Mesothelial cell of epicardium (in vitro differentiated cells): Measurements from ENCODE around the gene RHBDD1. TPM values are rescaled to one million over a fixed set of nuclear protein-coding genes. Genes with fewer than 3 reads are reported as not detected.

ENCODE experiments used
- DNase-seq, 2 experiments: peaks; one replicate each; pipeline ENCODE4 v3.0.0; 2021; ENCODE audit warnings: low spot score in 2 of 2; ENCODE audit not compliant: unreplicated experiment in 2 of 2
- H3K27ac Mint-ChIP-seq: 2 replicates; pipeline ENCODE4 v1.8.0; 2021; ENCODE audit warnings: mixed read lengths
- H3K27me3 Mint-ChIP-seq: 2 replicates; pipeline ENCODE4 v1.8.0; 2021; ENCODE audit warnings: low read depth, mixed read lengths
- H3K36me3 Mint-ChIP-seq: 2 replicates; pipeline ENCODE4 v1.8.0; 2021; ENCODE audit warnings: mixed read lengths
- H3K4me1 Mint-ChIP-seq: 2 replicates; pipeline ENCODE4 v1.8.0; 2021; ENCODE audit warnings: mixed read lengths
- H3K4me3 Mint-ChIP-seq: 2 replicates; pipeline ENCODE4 v1.8.0; 2021; ENCODE audit warnings: mild to moderate bottlenecking, moderate library complexity, mixed read lengths
- H3K9me3 Mint-ChIP-seq: 2 replicates; pipeline ENCODE4 v1.8.0; 2021; ENCODE audit warnings: mixed read lengths
- total RNA-seq: library from RNA; stranded (reverse); gene quantifications from 3 replicates; pipeline ENCODE4 v1.2.1, GENCODE V29; 2021
- TF ChIP-seq, protein P1 (sequence below): fragments of 200-600 bp; sonication (generic); IDR thresholded peaks from one replicate; pipeline ENCODE4 v1.5.0; 2021; ENCODE audit warnings: antibody characterized with exemption; ENCODE audit not compliant: unreplicated experiment

The RHBDD1 gene
- total RNA-seq, 1 donor from 2014 or later = 42.2 TPM

GRCh38 chr2:227036527-227036926, 200.7 kb downstream of the RHBDD1 start:
- H3K4me1 Mint-ChIP-seq = peaks cover 23% of the 10 kb centered on the region
- no peak overlapping the region for H3K4me3 Mint-ChIP-seq
- H3K9me3 Mint-ChIP-seq = no peaks in the 10 kb centered on the region
- TF ChIP-seq, protein P1, sequence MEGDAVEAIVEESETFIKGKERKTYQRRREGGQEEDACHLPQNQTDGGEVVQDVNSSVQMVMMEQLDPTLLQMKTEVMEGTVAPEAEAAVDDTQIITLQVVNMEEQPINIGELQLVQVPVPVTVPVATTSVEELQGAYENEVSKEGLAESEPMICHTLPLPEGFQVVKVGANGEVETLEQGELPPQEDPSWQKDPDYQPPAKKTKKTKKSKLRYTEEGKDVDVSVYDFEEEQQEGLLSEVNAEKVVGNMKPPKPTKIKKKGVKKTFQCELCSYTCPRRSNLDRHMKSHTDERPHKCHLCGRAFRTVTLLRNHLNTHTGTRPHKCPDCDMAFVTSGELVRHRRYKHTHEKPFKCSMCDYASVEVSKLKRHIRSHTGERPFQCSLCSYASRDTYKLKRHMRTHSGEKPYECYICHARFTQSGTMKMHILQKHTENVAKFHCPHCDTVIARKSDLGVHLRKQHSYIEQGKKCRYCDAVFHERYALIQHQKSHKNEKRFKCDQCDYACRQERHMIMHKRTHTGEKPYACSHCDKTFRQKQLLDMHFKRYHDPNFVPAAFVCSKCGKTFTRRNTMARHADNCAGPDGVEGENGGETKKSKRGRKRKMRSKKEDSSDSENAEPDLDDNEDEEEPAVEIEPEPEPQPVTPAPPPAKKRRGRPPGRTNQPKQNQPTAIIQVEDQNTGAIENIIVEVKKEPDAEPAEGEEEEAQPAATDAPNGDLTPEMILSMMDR = no peak
- H3K27ac Mint-ChIP-seq = no peak overlapping the region
- H3K27me3 Mint-ChIP-seq = no peaks in the 10 kb centered on the region
- no peak for DNase-seq
- H3K36me3 Mint-ChIP-seq = no peaks in the 10 kb centered on the region

- no peak for DNase-seq
- no peak overlapping the region for H3K27ac Mint-ChIP-seq
- no peaks in the 10 kb centered on the region for H3K9me3 Mint-ChIP-seq
- no peak overlapping the region for H3K4me3 Mint-ChIP-seq
- no peaks in the 10 kb centered on the region for H3K27me3 Mint-ChIP-seq
- peaks cover 18% of the 10 kb centered on the region for H3K4me1 Mint-ChIP-seq
- TF ChIP-seq, protein P1 = no peak
- H3K36me3 Mint-ChIP-seq = no peaks in the 10 kb centered on the region
Measured at GRCh38 chr2:227038550-227039189, 202.8 kb downstream of the RHBDD1 start.

- TF ChIP-seq, protein P1 = no peak
- no peak overlapping the region for H3K27ac Mint-ChIP-seq
- no peak overlapping the region for H3K4me3 Mint-ChIP-seq
- no peaks in the 10 kb centered on the region for H3K36me3 Mint-ChIP-seq
- no peak for DNase-seq
- no peaks in the 10 kb centered on the region for H3K4me1 Mint-ChIP-seq
- H3K9me3 Mint-ChIP-seq = peaks cover 4% of the 10 kb centered on the region
- H3K27me3 Mint-ChIP-seq = no peaks in the 10 kb centered on the region
Measured at GRCh38 chr2:227043981-227044380, 208.1 kb downstream of the RHBDD1 start.

Other genes with a start within 250 kb of the RHBDD1 start
- gene IRS1, start 36.2 kb upstream of the RHBDD1 start, total RNA-seq = 57.9 to 66.2 TPM (median 64.2 TPM) in 3 replicates